Vagina (tissue), 2 donors: ENCODE results near the gene CCKAR. TPM values are rescaled to one million over a fixed set of nuclear protein-coding genes. Genes with fewer than 3 reads are reported as not detected.

ENCODE experiments used
- DNase-seq, 2 donors: peaks; one replicate each; pipeline ENCODE4 v3.0.0-alpha.2; 2017; ENCODE audit errors: extremely low spot score in 2 of 2
- H3K27ac ChIP-seq: fragments of 200-600 bp; sonication (generic); one replicate; pipeline ENCODE4 v1.5.1; 2019
- H3K27me3 ChIP-seq: fragments of 200-600 bp; sonication (generic); one replicate; pipeline ENCODE4 v1.5.1; 2019
- H3K36me3 ChIP-seq, 2 donors: fragments of 200-600 bp; sonication (generic); one replicate each; pipeline ENCODE4 v1.5.1; 2017 to 2019
- H3K4me1 ChIP-seq: fragments of 200-600 bp; sonication (generic); one replicate; pipeline ENCODE4 v1.5.1; 2019
- H3K4me3 ChIP-seq, 2 donors: fragments of 200-600 bp; sonication (generic); 1 replicate in 1 of 2; 2 replicates in 1 of 2; pipeline ENCODE4 v1.5.1; 2016 to 2019
- H3K9me3 ChIP-seq: fragments of 200-600 bp; sonication (generic); one replicate; pipeline ENCODE4 v1.5.1; 2019
- POLR2A ChIP-seq, 2 donors: fragments of 450-650 bp; IDR thresholded peaks; one replicate each; pipeline ENCODE4 v1.6.1; 2017; ENCODE audit warnings: antibody characterized with exemption in 2 of 2, mild to moderate bottlenecking in 2 of 2, moderate library complexity in 2 of 2
- POLR2AphosphoS5 ChIP-seq, 2 donors: sonication (generic); formaldehyde crosslinking; IDR thresholded peaks; one replicate each; pipeline ENCODE4 v1.9.0; 2017; ENCODE audit warnings: antibody characterized with exemption in 2 of 2, mild to moderate bottlenecking in 2 of 2, low read depth in 1 of 2; ENCODE audit not compliant: insufficient read depth in 1 of 2
- intact Hi-C: fragments of 100-400 bp; cut with DNase I; formaldehyde crosslinking; loops from one replicate; pipeline ENCODE4 v1.15.1; 2023
- total RNA-seq: library from RNA; depleted of rRNA; stranded (reverse); fragments of >200 nt; gene quantifications from one replicate; pipeline ENCODE4 v1.2.3, GENCODE V29; 2016
- TF ChIP-seq, protein P1 (sequence below), 3 experiments: fragments of 450-650 bp in 2 of 3; fragments of 200-600 bp in 1 of 3; sonication (generic) in 1 of 3; IDR thresholded peaks; one replicate each; pipeline ENCODE4 v1.5.1; 2017 to 2019; ENCODE audit warnings: antibody characterized with exemption in 3 of 3, mild to moderate bottlenecking in 2 of 3, moderate library complexity in 2 of 3

Gene CCKAR
- total RNA-seq, 1 donor from 2014 or later, result 0.74 TPM

DNA sequence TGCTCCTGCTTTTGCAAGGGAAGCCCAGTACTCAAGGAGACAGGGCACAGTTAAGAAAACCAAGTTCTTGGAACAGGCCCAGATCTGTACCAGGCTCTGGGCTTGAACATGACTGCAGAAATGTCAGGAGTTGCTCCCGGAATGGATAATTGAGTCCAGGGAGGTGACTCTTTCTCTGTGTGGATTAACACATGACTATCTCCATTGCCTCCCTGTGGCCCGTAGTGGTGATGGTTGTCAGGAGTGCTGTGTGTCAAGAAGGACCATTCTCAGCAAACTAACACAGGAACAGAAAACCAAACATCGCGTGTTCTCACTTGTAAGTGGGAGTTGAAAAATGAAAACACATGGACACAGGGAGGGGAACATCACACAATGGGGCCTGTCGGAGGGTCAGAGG lies 39.9 kb downstream of the CCKAR start:
- H3K9me3 ChIP-seq, result no peaks in the 10 kb centered on the region
- DNase-seq, result no peak
- no peaks in the 10 kb centered on the region for H3K4me1 ChIP-seq
- H3K27ac ChIP-seq, result no peak overlapping the region
- intact Hi-C loops, result no loop called here
- H3K27me3 ChIP-seq, result no peaks in the 10 kb centered on the region
- no peak overlapping the region for H3K4me3 ChIP-seq
- no peaks in the 10 kb centered on the region for H3K36me3 ChIP-seq
- TF ChIP-seq POLR2AphosphoS5 (IDR thresholded peaks at IDR 0.05; ENCODE audit: insufficient read depth in 1 of 2, low read depth in 1 of 2) (no peak), POLR2A (IDR thresholded peaks at IDR 0.05) (no peak)
- TF ChIP-seq, protein P1, sequence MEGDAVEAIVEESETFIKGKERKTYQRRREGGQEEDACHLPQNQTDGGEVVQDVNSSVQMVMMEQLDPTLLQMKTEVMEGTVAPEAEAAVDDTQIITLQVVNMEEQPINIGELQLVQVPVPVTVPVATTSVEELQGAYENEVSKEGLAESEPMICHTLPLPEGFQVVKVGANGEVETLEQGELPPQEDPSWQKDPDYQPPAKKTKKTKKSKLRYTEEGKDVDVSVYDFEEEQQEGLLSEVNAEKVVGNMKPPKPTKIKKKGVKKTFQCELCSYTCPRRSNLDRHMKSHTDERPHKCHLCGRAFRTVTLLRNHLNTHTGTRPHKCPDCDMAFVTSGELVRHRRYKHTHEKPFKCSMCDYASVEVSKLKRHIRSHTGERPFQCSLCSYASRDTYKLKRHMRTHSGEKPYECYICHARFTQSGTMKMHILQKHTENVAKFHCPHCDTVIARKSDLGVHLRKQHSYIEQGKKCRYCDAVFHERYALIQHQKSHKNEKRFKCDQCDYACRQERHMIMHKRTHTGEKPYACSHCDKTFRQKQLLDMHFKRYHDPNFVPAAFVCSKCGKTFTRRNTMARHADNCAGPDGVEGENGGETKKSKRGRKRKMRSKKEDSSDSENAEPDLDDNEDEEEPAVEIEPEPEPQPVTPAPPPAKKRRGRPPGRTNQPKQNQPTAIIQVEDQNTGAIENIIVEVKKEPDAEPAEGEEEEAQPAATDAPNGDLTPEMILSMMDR (IDR thresholded peaks at IDR 0.05), result no peak

- H3K9me3 ChIP-seq, result no peaks in the 10 kb centered on the region
- TF ChIP-seq, protein P1 (IDR thresholded peaks at IDR 0.05), result no peak
- TF ChIP-seq POLR2A (IDR thresholded peaks at IDR 0.05) (no peak), POLR2AphosphoS5 (IDR thresholded peaks at IDR 0.05; ENCODE audit: insufficient read depth in 1 of 2, low read depth in 1 of 2) (no peak)
- no peaks in the 10 kb centered on the region for H3K27me3 ChIP-seq
- no peaks in the 10 kb centered on the region for H3K36me3 ChIP-seq
- intact Hi-C loops, result no loop called here
- no peak for DNase-seq
- no peaks in the 10 kb centered on the region for H3K4me1 ChIP-seq
- no peak overlapping the region for H3K4me3 ChIP-seq
- H3K27ac ChIP-seq, result no peak overlapping the region
These were observed 42.9 kb downstream of the CCKAR start for GRCh38 chr4:26447378-26447777.

DNA sequence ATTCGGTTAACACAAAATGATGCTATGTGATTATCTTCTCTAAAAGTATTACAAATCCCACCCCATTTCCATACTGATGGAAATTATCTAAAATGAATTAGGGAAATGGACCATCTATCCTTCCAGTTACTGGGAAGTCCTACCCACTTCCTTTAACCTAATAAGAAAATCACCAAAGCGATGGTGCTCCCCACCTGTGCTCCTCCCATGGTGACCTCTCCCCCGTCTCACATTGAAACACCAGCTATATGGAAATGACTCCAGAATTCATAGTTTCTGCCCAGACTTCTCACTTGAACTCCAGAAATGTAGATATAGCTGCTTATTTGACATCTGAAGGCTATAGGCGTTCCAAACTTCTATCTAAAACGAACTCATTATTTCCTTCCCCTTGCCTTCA lies 48.5 kb downstream of the CCKAR start:
- Histone ChIP-seq H3K9me3 (no peaks in the 10 kb centered on the region), H3K27me3 (no peaks in the 10 kb centered on the region), H3K4me1 (no peaks in the 10 kb centered on the region), H3K36me3 (no peaks in the 10 kb centered on the region), H3K4me3 (no peak overlapping the region), H3K27ac (no peak overlapping the region)
- DNase-seq, result no peak
- intact Hi-C loops, result no loop called here
- TF ChIP-seq POLR2A (IDR thresholded peaks at IDR 0.05) (no peak), POLR2AphosphoS5 (IDR thresholded peaks at IDR 0.05; ENCODE audit: insufficient read depth in 1 of 2, low read depth in 1 of 2) (no peak)
- TF ChIP-seq, protein P1 (IDR thresholded peaks at IDR 0.05), result no peak

- no peaks in the 10 kb centered on the region for H3K27me3 ChIP-seq
- H3K36me3 ChIP-seq, result no peaks in the 10 kb centered on the region
- DNase-seq, result no peak
- H3K9me3 ChIP-seq, result no peaks in the 10 kb centered on the region
- no peak overlapping the region for H3K27ac ChIP-seq
- no peak overlapping the region for H3K4me3 ChIP-seq
- TF ChIP-seq, protein P1 (IDR thresholded peaks at IDR 0.05), result no peak
- no peak for TF ChIP-seq POLR2AphosphoS5 (IDR thresholded peaks at IDR 0.05; ENCODE audit: insufficient read depth in 1 of 2, low read depth in 1 of 2)
- no peak for TF ChIP-seq POLR2A (IDR thresholded peaks at IDR 0.05)
- intact Hi-C loops, result no loop called here
- H3K4me1 ChIP-seq, result no peaks in the 10 kb centered on the region
These were observed 49.2 kb downstream of the CCKAR start for GRCh38 chr4:26441102-26441501.

DNA sequence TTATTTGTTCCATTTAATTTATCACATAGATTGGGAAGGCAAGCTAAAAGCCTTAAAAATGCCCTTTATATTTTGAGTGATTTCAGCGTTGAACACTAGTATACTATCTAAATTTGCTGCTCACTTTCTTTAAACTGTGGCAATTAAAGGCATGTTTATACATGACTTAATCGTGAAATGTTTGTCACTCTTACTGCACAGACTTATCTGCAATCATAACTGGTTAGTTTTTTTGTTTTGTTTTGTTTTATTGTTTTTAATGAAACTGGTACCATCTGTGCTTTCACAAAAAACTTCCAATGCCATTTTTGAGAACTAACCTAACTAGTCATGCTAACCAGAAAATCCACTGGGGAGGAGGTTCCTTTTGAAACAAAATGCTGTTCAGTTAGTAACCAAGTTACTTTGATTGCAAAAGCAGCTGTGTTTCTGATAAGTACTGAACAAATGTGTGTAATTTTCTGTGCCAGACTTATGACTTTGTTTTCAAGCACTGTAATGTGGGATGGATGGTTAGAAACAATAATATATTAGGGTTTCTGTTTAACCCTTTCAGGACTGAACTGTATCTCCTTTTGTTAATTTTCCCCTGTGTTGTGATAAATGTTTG lies 56.1 kb downstream of the CCKAR start:
- Histone ChIP-seq H3K27ac (no peak overlapping the region), H3K9me3 (no peaks in the 10 kb centered on the region), H3K27me3 (no peaks in the 10 kb centered on the region), H3K4me3 (no peak overlapping the region), H3K36me3 (peaks cover 0 to 24% of the 10 kb centered on the region in 2 donors), H3K4me1 (no peaks in the 10 kb centered on the region)
- intact Hi-C loops, result no loop called here
- DNase-seq, result no peak
- TF ChIP-seq, protein P1 (IDR thresholded peaks at IDR 0.05), result no peak
- TF ChIP-seq POLR2A (IDR thresholded peaks at IDR 0.05), result no peak
- TF ChIP-seq POLR2AphosphoS5 (IDR thresholded peaks at IDR 0.05; ENCODE audit: insufficient read depth in 1 of 2, low read depth in 1 of 2), result no peak
